PFSK-1 (cell line): Measurements from ENCODE around the gene MOB3A.

Experiments used
- POLR2AphosphoS5 ChIP-seq: IDR thresholded peaks from 2 replicates; pipeline ENCODE4 v1.6.1; 2012; ENCODE audit warnings: low read depth, mild to moderate bottlenecking, control low read depth, low read length, moderate library complexity
- TAF1 ChIP-seq: IDR thresholded peaks from 2 replicates; pipeline ENCODE4 v1.6.1; 2012; ENCODE audit warnings: low read length, control low read depth, borderline replicate concordance; ENCODE audit not compliant: insufficient read depth

GRCh38 chr19:2034729-2035589 lies 61.2 kb downstream of the MOB3A start:
- no peak for TF ChIP-seq POLR2AphosphoS5
- TF ChIP-seq TAF1, result no peak
